Gastroesophageal sphincter (tissue), 3 donors: ENCODE data around the gene RFNG.
A peak's percentile ranks its signal among the peaks of the same experiment; 100 is the strongest.

Experiments
- EP300 ChIP-seq: sonication (generic); formaldehyde crosslinking; IDR thresholded peaks from one replicate; pipeline ENCODE4 v1.6.1; 2017; ENCODE audit warnings: antibody characterized with exemption, mild to moderate bottlenecking
- POLR2A ChIP-seq, 2 donors: fragments of 450-650 bp; IDR thresholded peaks; one replicate each; pipeline ENCODE4 v1.6.1; 2017; ENCODE audit warnings: antibody characterized with exemption in 2 of 2, mild to moderate bottlenecking in 2 of 2, moderate library complexity in 1 of 2
- POLR2AphosphoS5 ChIP-seq: sonication (generic); formaldehyde crosslinking; IDR thresholded peaks from one replicate; pipeline ENCODE4 v1.6.1; 2017; ENCODE audit warnings: antibody characterized with exemption
- TF ChIP-seq, protein P1 (sequence below), 4 experiments: fragments of 200-600 bp in 2 of 4; fragments of 450-650 bp in 2 of 4; sonication (generic) in 1 of 4; IDR thresholded peaks; one replicate each; pipeline ENCODE4 v1.5.1; 2017 to 2019; ENCODE audit warnings: antibody characterized with exemption in 4 of 4, mild to moderate bottlenecking in 2 of 4, moderate library complexity in 2 of 4

DNA sequence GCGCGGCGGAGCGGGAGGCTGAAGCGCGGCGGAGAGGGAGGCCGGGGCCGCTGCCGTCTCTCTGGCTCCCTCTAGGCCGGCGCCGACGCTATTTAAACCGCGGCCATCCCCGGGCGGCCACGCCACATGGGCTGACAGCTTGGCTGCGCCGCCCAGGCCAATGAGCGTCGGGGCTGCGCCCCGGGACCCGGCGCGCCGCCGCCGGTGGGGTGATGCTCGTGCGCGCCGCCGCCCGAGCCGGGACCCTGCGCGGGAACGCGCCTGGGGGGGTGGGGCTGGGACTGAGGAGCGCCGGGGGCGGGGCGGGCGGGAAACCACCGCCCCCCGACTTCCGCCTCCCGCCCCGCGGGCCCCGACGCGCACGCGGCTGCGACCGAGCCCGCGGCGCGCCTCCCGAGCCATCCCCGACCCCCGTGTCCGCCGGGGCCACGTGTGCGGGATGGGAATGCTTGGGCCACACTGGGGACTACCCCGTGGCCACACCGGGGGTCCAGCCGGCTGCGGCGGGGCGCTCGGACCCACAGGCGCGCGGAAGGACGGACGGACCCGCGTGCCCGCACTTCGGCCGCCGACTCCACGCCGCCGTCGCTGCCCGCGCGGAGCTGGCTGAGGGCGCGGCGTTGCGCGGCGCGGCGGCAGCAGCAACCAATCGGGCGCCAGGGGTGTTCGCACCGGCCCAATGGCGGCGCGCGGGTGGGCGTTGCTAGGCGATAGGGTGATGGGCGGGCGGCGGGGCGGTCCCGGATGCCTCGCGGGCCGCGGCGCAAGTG is 46.7 kb upstream of the RFNG start, which contains the start of gene FASN:
- peak; percentile 95 to 98 for TF ChIP-seq POLR2A (IDR thresholded peaks at IDR 0.05)
- TF ChIP-seq, protein P1, sequence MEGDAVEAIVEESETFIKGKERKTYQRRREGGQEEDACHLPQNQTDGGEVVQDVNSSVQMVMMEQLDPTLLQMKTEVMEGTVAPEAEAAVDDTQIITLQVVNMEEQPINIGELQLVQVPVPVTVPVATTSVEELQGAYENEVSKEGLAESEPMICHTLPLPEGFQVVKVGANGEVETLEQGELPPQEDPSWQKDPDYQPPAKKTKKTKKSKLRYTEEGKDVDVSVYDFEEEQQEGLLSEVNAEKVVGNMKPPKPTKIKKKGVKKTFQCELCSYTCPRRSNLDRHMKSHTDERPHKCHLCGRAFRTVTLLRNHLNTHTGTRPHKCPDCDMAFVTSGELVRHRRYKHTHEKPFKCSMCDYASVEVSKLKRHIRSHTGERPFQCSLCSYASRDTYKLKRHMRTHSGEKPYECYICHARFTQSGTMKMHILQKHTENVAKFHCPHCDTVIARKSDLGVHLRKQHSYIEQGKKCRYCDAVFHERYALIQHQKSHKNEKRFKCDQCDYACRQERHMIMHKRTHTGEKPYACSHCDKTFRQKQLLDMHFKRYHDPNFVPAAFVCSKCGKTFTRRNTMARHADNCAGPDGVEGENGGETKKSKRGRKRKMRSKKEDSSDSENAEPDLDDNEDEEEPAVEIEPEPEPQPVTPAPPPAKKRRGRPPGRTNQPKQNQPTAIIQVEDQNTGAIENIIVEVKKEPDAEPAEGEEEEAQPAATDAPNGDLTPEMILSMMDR (IDR thresholded peaks at IDR 0.05) = peak in 3 of 4 experiments; percentile 33 to 66 (median 65)
- TF ChIP-seq EP300 = no peak
- TF ChIP-seq POLR2AphosphoS5 = peak; percentile 67
